HL-60 (cell line): ENCODE measurements around the gene LRP1B.

Experiments used
- DNase-seq, 2 experiments: peaks; one replicate each; pipeline ENCODE4 v3.0.0-alpha.2; 2010 to 2020; ENCODE audit warnings: low read depth in 1 of 2, low spot score in 1 of 2
- H3K27ac ChIP-seq: fragments of 250-450 bp; sonication (Bioruptor Pico); replicated peaks from 2 replicates; pipeline ENCODE4 v1.5.1; 2020; ENCODE audit warnings: mild to moderate bottlenecking, moderate library complexity
- H3K27me3 ChIP-seq: fragments of 250-450 bp; sonication (Bioruptor Pico); 2 replicates; pipeline ENCODE4 v1.5.1; 2021; ENCODE audit warnings: mild to moderate bottlenecking, moderate library complexity; ENCODE audit not compliant: insufficient read depth, poor library complexity, severe bottlenecking
- H3K4me3 ChIP-seq: replicated peaks from 2 replicates; pipeline ENCODE4 v1.5.1; 2011; ENCODE audit warnings: mild to moderate bottlenecking, control low read depth, low read length; ENCODE audit not compliant: insufficient read depth
- CTCF ChIP-seq: IDR thresholded peaks from one replicate; pipeline ENCODE4 v1.5.1; 2011; ENCODE audit warnings: low read length, control low read depth, inconsistent platforms; ENCODE audit not compliant: insufficient read depth
- GABPA ChIP-seq: IDR thresholded peaks from 2 replicates; pipeline ENCODE4 v1.6.1; 2012; ENCODE audit warnings: low read depth
- POLR2AphosphoS5 ChIP-seq: IDR thresholded peaks from 2 replicates; pipeline ENCODE4 v1.6.1; 2012; ENCODE audit warnings: low read depth
- SPI1 ChIP-seq: IDR thresholded peaks from 2 replicates; pipeline ENCODE4 v1.6.1; 2012; ENCODE audit warnings: low read depth, mild to moderate bottlenecking, borderline replicate concordance
- TF ChIP-seq, protein P1 (sequence below): IDR thresholded peaks from 2 replicates; pipeline ENCODE4 v1.6.1; 2012; ENCODE audit warnings: low read depth; ENCODE audit not compliant: insufficient replicate concordance

LRP1B gene

DNA sequence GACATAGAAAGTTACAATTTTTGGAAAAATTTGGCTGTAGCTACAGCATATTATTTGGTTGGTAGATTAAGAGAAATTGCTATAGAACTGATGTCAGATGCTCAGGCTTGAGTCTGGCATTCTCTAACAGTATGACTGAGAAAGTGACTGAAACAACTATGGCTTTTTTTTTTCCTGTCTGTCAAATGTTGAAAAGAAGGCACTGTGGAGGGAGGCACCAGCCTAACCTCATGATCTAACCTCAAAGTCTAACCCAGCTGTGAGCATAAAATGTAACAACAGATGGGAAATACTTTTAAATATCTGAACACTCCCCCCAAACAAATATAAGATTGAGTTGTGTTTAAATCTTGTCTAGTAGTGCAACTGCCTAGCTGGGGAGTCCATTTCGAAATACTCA lies 629.1 kb downstream of the LRP1B start:
- no peak for TF ChIP-seq SPI1
- no peak for TF ChIP-seq CTCF
- TF ChIP-seq GABPA: no peak
- TF ChIP-seq, protein P1, sequence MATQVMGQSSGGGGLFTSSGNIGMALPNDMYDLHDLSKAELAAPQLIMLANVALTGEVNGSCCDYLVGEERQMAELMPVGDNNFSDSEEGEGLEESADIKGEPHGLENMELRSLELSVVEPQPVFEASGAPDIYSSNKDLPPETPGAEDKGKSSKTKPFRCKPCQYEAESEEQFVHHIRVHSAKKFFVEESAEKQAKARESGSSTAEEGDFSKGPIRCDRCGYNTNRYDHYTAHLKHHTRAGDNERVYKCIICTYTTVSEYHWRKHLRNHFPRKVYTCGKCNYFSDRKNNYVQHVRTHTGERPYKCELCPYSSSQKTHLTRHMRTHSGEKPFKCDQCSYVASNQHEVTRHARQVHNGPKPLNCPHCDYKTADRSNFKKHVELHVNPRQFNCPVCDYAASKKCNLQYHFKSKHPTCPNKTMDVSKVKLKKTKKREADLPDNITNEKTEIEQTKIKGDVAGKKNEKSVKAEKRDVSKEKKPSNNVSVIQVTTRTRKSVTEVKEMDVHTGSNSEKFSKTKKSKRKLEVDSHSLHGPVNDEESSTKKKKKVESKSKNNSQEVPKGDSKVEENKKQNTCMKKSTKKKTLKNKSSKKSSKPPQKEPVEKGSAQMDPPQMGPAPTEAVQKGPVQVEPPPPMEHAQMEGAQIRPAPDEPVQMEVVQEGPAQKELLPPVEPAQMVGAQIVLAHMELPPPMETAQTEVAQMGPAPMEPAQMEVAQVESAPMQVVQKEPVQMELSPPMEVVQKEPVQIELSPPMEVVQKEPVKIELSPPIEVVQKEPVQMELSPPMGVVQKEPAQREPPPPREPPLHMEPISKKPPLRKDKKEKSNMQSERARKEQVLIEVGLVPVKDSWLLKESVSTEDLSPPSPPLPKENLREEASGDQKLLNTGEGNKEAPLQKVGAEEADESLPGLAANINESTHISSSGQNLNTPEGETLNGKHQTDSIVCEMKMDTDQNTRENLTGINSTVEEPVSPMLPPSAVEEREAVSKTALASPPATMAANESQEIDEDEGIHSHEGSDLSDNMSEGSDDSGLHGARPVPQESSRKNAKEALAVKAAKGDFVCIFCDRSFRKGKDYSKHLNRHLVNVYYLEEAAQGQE: no peak
- no peak for TF ChIP-seq POLR2AphosphoS5
- Histone ChIP-seq H3K27ac (no peak overlapping the region), H3K27me3 (no peaks in the 10 kb centered on the region), H3K4me3 (no peak overlapping the region)
- DNase-seq: no peak

DNA sequence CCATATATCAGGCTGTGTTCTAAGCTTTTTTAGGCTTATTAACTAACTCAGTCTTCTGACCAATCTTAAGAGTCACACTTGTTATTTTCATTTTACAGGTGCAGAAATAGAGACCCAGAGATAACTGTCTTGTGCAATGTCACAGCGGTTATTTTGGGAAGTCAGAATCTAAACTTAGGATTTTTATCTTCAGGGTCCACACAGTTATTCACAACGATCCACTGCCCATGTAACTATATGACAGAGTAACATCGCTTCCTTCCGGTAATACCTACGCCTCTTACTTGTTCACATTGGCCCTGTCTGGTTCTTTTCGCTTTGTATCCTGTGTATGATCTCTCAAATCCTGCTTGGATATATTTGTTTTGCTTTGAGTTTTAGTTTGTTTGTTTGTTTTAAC lies 631.7 kb downstream of the LRP1B start:
- no peak for DNase-seq
- no peaks in the 10 kb centered on the region for H3K27me3 ChIP-seq
- TF ChIP-seq SPI1 (no peak), CTCF (no peak), POLR2AphosphoS5 (no peak), GABPA (no peak)
- TF ChIP-seq, protein P1: no peak
- no peak overlapping the region for H3K4me3 ChIP-seq
- H3K27ac ChIP-seq: no peak overlapping the region

- Histone ChIP-seq H3K4me3 (no peak overlapping the region), H3K27me3 (no peaks in the 10 kb centered on the region), H3K27ac (no peak overlapping the region)
- no peak for DNase-seq
- TF ChIP-seq POLR2AphosphoS5 (no peak), CTCF (no peak), SPI1 (no peak)
Measured at GRCh38 chr2:141498561-141498960, 632.3 kb downstream of the LRP1B start.

DNA sequence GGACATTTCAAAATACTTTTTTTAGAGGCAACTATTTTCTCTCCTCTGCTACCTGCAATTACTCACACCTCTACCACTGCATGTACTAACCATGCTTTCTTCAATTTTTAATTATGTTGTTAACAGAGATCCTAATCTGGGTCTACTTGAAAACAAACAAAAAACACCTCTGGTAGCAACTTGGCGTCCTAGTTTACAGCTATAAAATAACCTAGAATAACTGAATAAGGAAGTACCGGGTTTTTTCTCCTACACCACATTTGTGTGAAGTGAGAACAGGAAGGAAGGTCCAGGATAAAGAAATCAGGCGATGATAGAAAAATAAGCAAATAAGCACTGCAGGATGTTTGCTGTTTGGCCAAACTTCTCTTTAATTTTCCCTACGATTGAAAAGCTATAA lies 633.5 kb downstream of the LRP1B start:
- Histone ChIP-seq H3K27me3 (no peaks in the 10 kb centered on the region), H3K4me3 (no peak overlapping the region), H3K27ac (peak overlapping the region; percentile 43)
- TF ChIP-seq GABPA (no peak), SPI1 (peak; percentile 43; the same call in 1 of the 2 replicates)
- DNase-seq: peak; percentile 21 to 23
